ENCODE data around the gene CRYBB2. TPM values are rescaled to one million over a fixed set of nuclear protein-coding genes. Genes with fewer than 3 reads are reported as not detected.
"Not testable (repeated sequence)": the region's sequence is repeated elsewhere in the genome, so short reads cannot be mapped to it uniquely, and the experiment has no call there.

Gene CRYBB2
- total RNA-seq, 1 experiment from 2014 or later: not detected

- H3K4me2 ChIP-seq (ENCODE audit: low read length); H3K4me3 ChIP-seq (replicated peaks in 1 of 2; ENCODE audit: low read depth in 1 of 2, low read length in 2 of 2); H3K79me2 ChIP-seq (ENCODE audit: insufficient read depth, low read length); POLR2A ChIA-PET; CTCF ChIA-PET; BruUV-seq (replicated peaks); H3K4me1 ChIP-seq (ENCODE audit: control insufficient read depth in 1 of 2, insufficient read depth in 2 of 2, low read length in 2 of 2); RAD21 ChIA-PET (ENCODE audit: low non-redundant PET in 1 of 2, low total read pairs in 2 of 2, uncharacterized antibody in 2 of 2, unreplicated experiment in 2 of 2); intact Hi-C loops (cut with micrococcal nuclease); H3K27ac ChIP-seq (ENCODE audit: low read depth, low read length); H3K9me3 ChIP-seq (ENCODE audit: control insufficient read depth in 1 of 2, insufficient read depth in 1 of 2, low read depth in 1 of 2, low read length in 2 of 2); H2AFZ ChIP-seq (ENCODE audit: low read depth, low read length, poor library complexity, severe bottlenecking); ATAC-seq; H3K36me3 ChIP-seq (ENCODE audit: control insufficient read depth in 1 of 2, insufficient read depth in 2 of 2, low read length in 2 of 2); H4K20me1 ChIP-seq (ENCODE audit: insufficient read depth); H3K27me3 ChIP-seq (ENCODE audit: insufficient read depth, low read length); H3K9me2 ChIP-seq (ENCODE audit: insufficient read depth); H3K9ac ChIP-seq (ENCODE audit: low read length); DNase-seq (ENCODE audit: low read depth, low spot score): not testable (repeated sequence)
Observed at GRCh38 chr22:25230760-25231159, 11.3 kb downstream of the CRYBB2 start.

- H3K27ac ChIP-seq (ENCODE audit: low read depth, low read length): no peak overlapping the region
- no peak for ATAC-seq
- H3K27me3 ChIP-seq (ENCODE audit: insufficient read depth, low read length): no peaks in the 10 kb centered on the region
- ChIA-PET POLR2A (no interaction called here), RAD21 (ENCODE audit: low non-redundant PET in 1 of 2, low total read pairs in 2 of 2, uncharacterized antibody in 2 of 2, unreplicated experiment in 2 of 2) (no interaction called here), CTCF (no interaction called here)
- H3K79me2 ChIP-seq (ENCODE audit: insufficient read depth, low read length): no peaks in the 10 kb centered on the region
- H3K4me3 ChIP-seq (replicated peaks in 1 of 2; ENCODE audit: low read depth in 1 of 2, low read length in 2 of 2): no peak overlapping the region
- H2AFZ ChIP-seq (ENCODE audit: low read depth, low read length, poor library complexity, severe bottlenecking): no peak overlapping the region
- intact Hi-C loops (cut with micrococcal nuclease): no loop called here
- H3K9me3 ChIP-seq (ENCODE audit: control insufficient read depth in 1 of 2, insufficient read depth in 1 of 2, low read depth in 1 of 2, low read length in 2 of 2): no peaks in the 10 kb centered on the region
- H3K9me2 ChIP-seq (ENCODE audit: insufficient read depth): no peaks in the 10 kb centered on the region
- BruUV-seq (replicated peaks): no TSS peak
- H3K9ac ChIP-seq (ENCODE audit: low read length): no peak overlapping the region
- H3K4me2 ChIP-seq (ENCODE audit: low read length): no peak overlapping the region
- DNase-seq (ENCODE audit: low read depth, low spot score): no peak
- H3K4me1 ChIP-seq (ENCODE audit: control insufficient read depth in 1 of 2, insufficient read depth in 2 of 2, low read length in 2 of 2): peaks cover 0 to 4% of the 10 kb centered on the region in 2 experiments; a peak in 1 of 4 replicates
- no peaks in the 10 kb centered on the region for H3K36me3 ChIP-seq (ENCODE audit: control insufficient read depth in 1 of 2, insufficient read depth in 2 of 2, low read length in 2 of 2)
- H4K20me1 ChIP-seq (ENCODE audit: insufficient read depth): no peaks in the 10 kb centered on the region
- TF ChIP-seq TCF7L2 (IDR thresholded peaks at IDR 0.05; ENCODE audit: borderline replicate concordance, extremely low read depth, insufficient read depth, insufficient read length) (no peak), ELF1 (IDR thresholded peaks at IDR 0.05; ENCODE audit: borderline replicate concordance, low read depth) (no peak), JUND (IDR thresholded peaks at IDR 0.05) (no peak), SIN3A (IDR thresholded peaks at IDR 0.05; ENCODE audit: low read depth) (no peak), YY1 (IDR thresholded peaks at IDR 0.05; ENCODE audit: extremely low read depth, insufficient replicate concordance, low read depth, low read length) (no peak), REST (IDR thresholded peaks at IDR 0.05; ENCODE audit: low read depth) (no peak), CBX3 (IDR thresholded peaks at IDR 0.05; ENCODE audit: low read depth) (no peak), ZBTB33 (IDR thresholded peaks at IDR 0.05; ENCODE audit: extremely low read depth, insufficient replicate concordance, low read length) (no peak), POLR2A (IDR thresholded peaks at IDR 0.05; ENCODE audit: borderline replicate concordance, extremely low read depth, insufficient read depth, insufficient read length) (no peak), CTCF (IDR thresholded peaks at IDR 0.05 in 2 of 3, conservative IDR thresholded peaks at IDR 0.05 in 1 of 3; ENCODE audit: borderline replicate concordance in 1 of 3, insufficient read depth in 1 of 3, low read depth in 2 of 3, low read length in 2 of 3) (no peak), ZFX (IDR thresholded peaks at IDR 0.05) (no peak), CEBPB (IDR thresholded peaks at IDR 0.05; ENCODE audit: low read depth) (no peak), ATF3 (IDR thresholded peaks at IDR 0.05) (no peak), EZH2 (IDR thresholded peaks at IDR 0.05) (no peak)
Observed at GRCh38 chr22:25232301-25232700, 12.9 kb downstream of the CRYBB2 start.
